ENCODE data around the gene PPIL3. TPM values are rescaled to one million over a fixed set of nuclear protein-coding genes. Genes with fewer than 3 reads are reported as not detected.

Gene PPIL3
- polyA plus RNA-seq, 1 donor (not counting 4 experiments of a cell fraction or from before 2014, with no cell fraction given) = 84.0 TPM

DNA sequence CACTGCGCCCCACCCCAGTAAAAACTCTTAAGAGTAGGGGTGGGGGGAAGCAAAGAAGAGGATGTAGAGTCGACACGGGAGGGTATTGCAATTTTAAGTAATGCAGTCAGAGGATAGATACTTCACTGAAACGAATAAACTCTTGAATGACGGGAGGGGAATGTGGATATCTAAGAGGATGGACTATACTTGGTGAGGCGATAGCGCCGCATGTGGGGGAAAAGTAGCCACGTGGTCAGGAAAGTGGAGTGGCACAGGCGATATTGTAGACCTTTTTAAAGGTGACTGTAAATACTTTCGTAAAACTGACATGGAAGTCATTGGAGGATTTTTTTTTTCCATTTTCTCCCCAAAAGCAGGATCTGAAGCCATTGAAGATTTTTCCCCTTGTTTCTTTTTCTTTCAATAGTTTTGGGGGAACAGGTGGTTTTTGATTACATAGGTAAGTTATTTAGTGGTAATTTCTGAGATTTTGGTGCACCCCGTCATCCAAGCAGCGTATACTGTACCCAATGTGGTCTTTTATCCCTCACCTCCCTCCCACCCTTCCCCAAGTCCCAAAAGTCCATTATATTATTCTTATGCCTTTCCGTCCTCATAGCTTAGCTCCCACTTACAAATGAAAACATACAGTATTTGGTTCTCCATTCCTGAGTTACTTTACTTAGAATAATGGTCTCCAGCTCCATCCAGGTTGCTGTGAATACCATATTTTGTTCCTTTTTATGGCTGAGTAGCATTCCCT, 38.2 kb downstream of the PPIL3 start:
- Histone ChIP-seq H3K27me3 (ENCODE audit: control insufficient read depth, extremely low read depth, insufficient read depth, low read length) (no peaks in the 10 kb centered on the region), H3K9me3 (ENCODE audit: control insufficient read depth, low read depth, low read length) (no peaks in the 10 kb centered on the region), H4K20me1 (ENCODE audit: control insufficient read depth, extremely low read depth, insufficient read depth, low read length) (no peaks in the 10 kb centered on the region), H2AFZ (ENCODE audit: control insufficient read depth, low read length) (no peak overlapping the region), H3K4me2 (ENCODE audit: control insufficient read depth, extremely low read depth, insufficient read depth, low read depth, low read length) (no peak overlapping the region), H3K4me1 (ENCODE audit: control insufficient read depth, extremely low read depth, insufficient read depth, low read length) (peaks cover 4% of the 10 kb centered on the region), H3K4me3 (ENCODE audit: control insufficient read depth in 2 of 3, extremely low read depth in 1 of 3, insufficient read depth in 2 of 3, low read depth in 1 of 3, low read length in 3 of 3) (no peak overlapping the region), H3K79me2 (ENCODE audit: control insufficient read depth, insufficient read depth, low read length) (no peaks in the 10 kb centered on the region), H3K9me1 (ENCODE audit: control insufficient read depth, extremely low read depth, insufficient read depth, low read length) (no peaks in the 10 kb centered on the region), H3K9ac (ENCODE audit: control insufficient read depth, extremely low read depth, insufficient read depth, low read length) (no peak overlapping the region), H3K27ac (ENCODE audit: control insufficient read depth, insufficient read depth, low read length) (no peak overlapping the region), H3K36me3 (ENCODE audit: control insufficient read depth in 2 of 2, extremely low read depth in 1 of 2, insufficient read depth in 2 of 2, low read length in 2 of 2) (peaks cover 11 to 28% of the 10 kb centered on the region in 2 experiments)
- TF ChIP-seq EZH2 (IDR thresholded peaks at IDR 0.05; ENCODE audit: low read length) = no peak
- TF ChIP-seq, protein P1, sequence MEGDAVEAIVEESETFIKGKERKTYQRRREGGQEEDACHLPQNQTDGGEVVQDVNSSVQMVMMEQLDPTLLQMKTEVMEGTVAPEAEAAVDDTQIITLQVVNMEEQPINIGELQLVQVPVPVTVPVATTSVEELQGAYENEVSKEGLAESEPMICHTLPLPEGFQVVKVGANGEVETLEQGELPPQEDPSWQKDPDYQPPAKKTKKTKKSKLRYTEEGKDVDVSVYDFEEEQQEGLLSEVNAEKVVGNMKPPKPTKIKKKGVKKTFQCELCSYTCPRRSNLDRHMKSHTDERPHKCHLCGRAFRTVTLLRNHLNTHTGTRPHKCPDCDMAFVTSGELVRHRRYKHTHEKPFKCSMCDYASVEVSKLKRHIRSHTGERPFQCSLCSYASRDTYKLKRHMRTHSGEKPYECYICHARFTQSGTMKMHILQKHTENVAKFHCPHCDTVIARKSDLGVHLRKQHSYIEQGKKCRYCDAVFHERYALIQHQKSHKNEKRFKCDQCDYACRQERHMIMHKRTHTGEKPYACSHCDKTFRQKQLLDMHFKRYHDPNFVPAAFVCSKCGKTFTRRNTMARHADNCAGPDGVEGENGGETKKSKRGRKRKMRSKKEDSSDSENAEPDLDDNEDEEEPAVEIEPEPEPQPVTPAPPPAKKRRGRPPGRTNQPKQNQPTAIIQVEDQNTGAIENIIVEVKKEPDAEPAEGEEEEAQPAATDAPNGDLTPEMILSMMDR (optimal IDR thresholded peaks at IDR 0.05 in 1 of 3, IDR thresholded peaks at IDR 0.05 in 1 of 3, conservative IDR thresholded peaks at IDR 0.05 in 1 of 3; ENCODE audit: extremely low read depth in 1 of 3, insufficient read depth in 2 of 3, low read length in 3 of 3) = no peak
- FAIRE-seq (no peak), DNase-seq (ENCODE audit: low read depth, low spot score) (no peak)
- dilution Hi-C loops (cut with MboI; ENCODE audit: extremely low pct_ligation_motif_present, low sequenced_read_pairs) = no loop called here

DNA sequence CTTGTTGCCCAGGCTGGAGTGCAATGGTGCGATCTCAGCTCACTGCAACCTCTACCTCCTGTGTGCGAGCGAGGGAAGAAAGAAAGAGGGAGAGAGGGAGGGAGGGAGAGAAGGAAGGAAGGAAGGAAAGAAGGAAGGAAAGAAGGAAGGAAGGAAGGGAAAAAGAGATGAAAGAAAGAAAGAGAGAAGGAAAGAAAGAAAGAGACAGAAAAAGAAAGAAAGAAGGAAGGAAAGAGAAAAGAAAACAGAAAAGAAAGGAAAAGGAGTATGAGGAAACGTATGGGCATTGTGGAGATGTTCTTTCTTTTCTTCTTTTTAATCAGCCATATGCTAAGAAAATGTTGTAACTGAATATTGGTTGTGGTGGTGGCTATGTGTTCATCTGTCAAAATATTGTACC, 40.9 kb downstream of the PPIL3 start:
- H3K27ac ChIP-seq (ENCODE audit: control insufficient read depth, insufficient read depth, low read length) = no peak overlapping the region
- H3K9me3 ChIP-seq (ENCODE audit: control insufficient read depth, low read depth, low read length) = no peaks in the 10 kb centered on the region
- H3K79me2 ChIP-seq (ENCODE audit: control insufficient read depth, insufficient read depth, low read length) = no peaks in the 10 kb centered on the region
- no peak for TF ChIP-seq EZH2 (IDR thresholded peaks at IDR 0.05; ENCODE audit: low read length)
- TF ChIP-seq, protein P1 (optimal IDR thresholded peaks at IDR 0.05 in 1 of 3, IDR thresholded peaks at IDR 0.05 in 1 of 3, conservative IDR thresholded peaks at IDR 0.05 in 1 of 3; ENCODE audit: extremely low read depth in 1 of 3, insufficient read depth in 2 of 3, low read length in 3 of 3) = no peak
- H3K4me1 ChIP-seq (ENCODE audit: control insufficient read depth, extremely low read depth, insufficient read depth, low read length) = peaks cover 4% of the 10 kb centered on the region
- H2AFZ ChIP-seq (ENCODE audit: control insufficient read depth, low read length) = no peak overlapping the region
- FAIRE-seq (no peak), DNase-seq (ENCODE audit: low read depth, low spot score) (no peak)
- H3K27me3 ChIP-seq (ENCODE audit: control insufficient read depth, extremely low read depth, insufficient read depth, low read length) = no peaks in the 10 kb centered on the region
- H3K4me2 ChIP-seq (ENCODE audit: control insufficient read depth, extremely low read depth, insufficient read depth, low read depth, low read length) = no peak overlapping the region
- H3K9ac ChIP-seq (ENCODE audit: control insufficient read depth, extremely low read depth, insufficient read depth, low read length) = no peak overlapping the region
- H3K36me3 ChIP-seq (ENCODE audit: control insufficient read depth in 2 of 2, extremely low read depth in 1 of 2, insufficient read depth in 2 of 2, low read length in 2 of 2) = peaks cover 6 to 17% of the 10 kb centered on the region in 2 experiments
- no peaks in the 10 kb centered on the region for H3K9me1 ChIP-seq (ENCODE audit: control insufficient read depth, extremely low read depth, insufficient read depth, low read length)
- H4K20me1 ChIP-seq (ENCODE audit: control insufficient read depth, extremely low read depth, insufficient read depth, low read length) = no peaks in the 10 kb centered on the region
- H3K4me3 ChIP-seq (ENCODE audit: control insufficient read depth in 2 of 3, extremely low read depth in 1 of 3, insufficient read depth in 2 of 3, low read depth in 1 of 3, low read length in 3 of 3) = no peak overlapping the region
- dilution Hi-C loops (cut with MboI; ENCODE audit: extremely low pct_ligation_motif_present, low sequenced_read_pairs) = no loop called here
